Left lung (tissue), 10 donors: ENCODE results near the gene OR8D4. TPM values are rescaled to one million over a fixed set of nuclear protein-coding genes. Genes with fewer than 3 reads are reported as not detected.

Source experiments
- ATAC-seq: fragments of 200-7000 bp; cut with Tn5 transposase; one replicate; pipeline ENCODE4 v1.9.1; 2020; ENCODE audit warnings: moderate library complexity
- DNase-seq, 4 donors: peaks; one replicate each; pipeline ENCODE4 v3.0.0-alpha.2; 2013 to 2020
- H3K27ac ChIP-seq, 2 donors: fragments of 200-600 bp; sonication (generic) in 1 of 2; one replicate each; pipeline versions ENCODE4 v1.5.0 to v1.8.0; 2020 to 2021
- H3K27me3 ChIP-seq, 2 donors: fragments of 200-600 bp; sonication (generic) in 1 of 2; one replicate each; pipeline versions ENCODE4 v1.5.0 to v1.8.0; 2020 to 2021
- H3K36me3 ChIP-seq, 2 donors: fragments of 200-600 bp; sonication (generic) in 1 of 2; one replicate each; pipeline versions ENCODE4 v1.5.0 to v1.8.0; 2020 to 2021
- H3K4me1 ChIP-seq, 2 donors: fragments of 200-600 bp; one replicate each; pipeline ENCODE4 v1.8.0; 2021
- H3K4me3 ChIP-seq, 2 donors: fragments of 200-600 bp; sonication (generic) in 1 of 2; one replicate each; pipeline versions ENCODE4 v1.5.0 to v1.8.0; 2020 to 2021; ENCODE audit warnings: mild to moderate bottlenecking in 1 of 2
- H3K9me3 ChIP-seq, 2 donors: fragments of 200-600 bp; sonication (generic) in 1 of 2; one replicate each; pipeline versions ENCODE4 v1.5.0 to v1.8.0; 2020 to 2021
- intact Hi-C, 2 donors: fragments of 100-400 bp; cut with DNase I; formaldehyde crosslinking; loops; one replicate each; pipeline versions ENCODE4 v1.11.2 to v1.14.2; 2022
- polyA plus RNA-seq, 6 donors: library from polyadenylated mRNA; unstranded; fragments of 120-200 nt; gene quantifications; one replicate each; pipeline ENCODE4 v1.2.1, GENCODE V29; 2013; ENCODE audit not compliant: insufficient read length in 6 of 6
- total RNA-seq, 2 donors: library from RNA; stranded (reverse); fragmentation: NEBNext Ultra II Directional; extraction: Animal tissue kit (Norgen Biotek cat#: 25700); gene quantifications; one replicate each; pipeline ENCODE4 v1.2.1, GENCODE V29; 2021
- TF ChIP-seq, protein P1 (sequence below), 2 donors: fragments of 200-600 bp; sonication (generic) in 1 of 2; IDR thresholded peaks; one replicate each; pipeline versions ENCODE4 v1.5.0 to v1.8.0; 2021; ENCODE audit warnings: antibody characterized with exemption in 2 of 2
- donor health status: DM: no; HTN: yes; CAD: no.
- donor health status: DM: no; HTN: no; CAD: no.

Gene OR8D4
- total and polyA plus RNA-seq, 8 donors, result 0.06 to 0.07 TPM; not detected in 6

DNA sequence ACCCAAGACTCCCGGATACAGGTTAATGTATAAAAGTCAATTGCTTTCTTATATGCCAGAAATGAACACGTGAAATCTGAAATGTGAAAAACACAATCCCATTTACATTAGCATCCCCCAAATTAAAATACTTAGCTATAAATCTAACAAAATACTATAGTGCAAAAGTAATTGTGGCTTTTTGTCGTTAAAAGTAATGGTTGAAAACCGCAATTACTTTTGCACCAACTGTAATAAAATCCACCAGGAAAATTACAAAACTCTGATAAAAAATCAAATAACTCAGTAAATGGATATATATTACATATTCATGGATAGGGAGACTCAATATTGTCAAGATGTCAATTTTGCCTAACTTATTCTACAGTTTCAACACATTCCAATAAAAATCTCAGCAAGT lies 21.1 kb upstream of the OR8D4 start:
- intact Hi-C loops, result no loop called here
- H3K4me3 ChIP-seq, result no peak overlapping the region
- TF ChIP-seq, protein P1, sequence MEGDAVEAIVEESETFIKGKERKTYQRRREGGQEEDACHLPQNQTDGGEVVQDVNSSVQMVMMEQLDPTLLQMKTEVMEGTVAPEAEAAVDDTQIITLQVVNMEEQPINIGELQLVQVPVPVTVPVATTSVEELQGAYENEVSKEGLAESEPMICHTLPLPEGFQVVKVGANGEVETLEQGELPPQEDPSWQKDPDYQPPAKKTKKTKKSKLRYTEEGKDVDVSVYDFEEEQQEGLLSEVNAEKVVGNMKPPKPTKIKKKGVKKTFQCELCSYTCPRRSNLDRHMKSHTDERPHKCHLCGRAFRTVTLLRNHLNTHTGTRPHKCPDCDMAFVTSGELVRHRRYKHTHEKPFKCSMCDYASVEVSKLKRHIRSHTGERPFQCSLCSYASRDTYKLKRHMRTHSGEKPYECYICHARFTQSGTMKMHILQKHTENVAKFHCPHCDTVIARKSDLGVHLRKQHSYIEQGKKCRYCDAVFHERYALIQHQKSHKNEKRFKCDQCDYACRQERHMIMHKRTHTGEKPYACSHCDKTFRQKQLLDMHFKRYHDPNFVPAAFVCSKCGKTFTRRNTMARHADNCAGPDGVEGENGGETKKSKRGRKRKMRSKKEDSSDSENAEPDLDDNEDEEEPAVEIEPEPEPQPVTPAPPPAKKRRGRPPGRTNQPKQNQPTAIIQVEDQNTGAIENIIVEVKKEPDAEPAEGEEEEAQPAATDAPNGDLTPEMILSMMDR (IDR thresholded peaks at IDR 0.05), result no peak
- H3K9me3 ChIP-seq, result peaks cover 0 to 1% of the 10 kb centered on the region in 2 donors
- no peaks in the 10 kb centered on the region for H3K4me1 ChIP-seq
- no peaks in the 10 kb centered on the region for H3K36me3 ChIP-seq
- ATAC-seq, result no peak
- no peak for DNase-seq
- no peak overlapping the region for H3K27ac ChIP-seq
- H3K27me3 ChIP-seq, result no peaks in the 10 kb centered on the region

DNA sequence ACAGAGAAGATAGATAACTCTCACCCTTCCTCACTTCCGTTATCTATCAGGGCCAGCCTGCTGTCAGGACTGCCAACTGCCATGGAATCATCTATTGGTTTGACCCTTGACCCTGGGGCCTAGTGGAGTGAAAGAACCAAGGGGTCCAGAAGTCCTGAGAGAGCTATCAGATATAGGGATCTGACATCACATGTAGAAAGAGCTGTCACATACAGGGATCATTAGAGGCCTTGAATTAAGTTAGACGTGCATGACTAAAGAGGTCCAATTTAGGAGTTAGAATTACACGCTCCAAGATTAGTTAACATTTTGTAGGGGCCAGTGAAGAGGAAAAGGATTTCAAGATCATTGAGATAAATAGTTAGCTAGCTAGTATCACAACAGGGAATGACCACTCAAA lies 16.4 kb upstream of the OR8D4 start, which contains the start of gene TMEM225:
TMEM225 (minus strand) TSS at position 101 of the 400 bp plus-strand sequence. CDS start 245 bp downstream, outside the sequence.
- H3K9me3 ChIP-seq, result no peaks in the 10 kb centered on the region
- DNase-seq (no peak), ATAC-seq (no peak)
- H3K36me3 ChIP-seq, result no peaks in the 10 kb centered on the region
- no peaks in the 10 kb centered on the region for H3K4me1 ChIP-seq
- H3K27ac ChIP-seq, result no peak within 1 kb of the TSS
- no peaks in the 10 kb centered on the region for H3K27me3 ChIP-seq
- intact Hi-C loops, result no loop called here
- no peak within 1 kb of the TSS for H3K4me3 ChIP-seq
- TF ChIP-seq, protein P1 (IDR thresholded peaks at IDR 0.05), result no peak

DNA sequence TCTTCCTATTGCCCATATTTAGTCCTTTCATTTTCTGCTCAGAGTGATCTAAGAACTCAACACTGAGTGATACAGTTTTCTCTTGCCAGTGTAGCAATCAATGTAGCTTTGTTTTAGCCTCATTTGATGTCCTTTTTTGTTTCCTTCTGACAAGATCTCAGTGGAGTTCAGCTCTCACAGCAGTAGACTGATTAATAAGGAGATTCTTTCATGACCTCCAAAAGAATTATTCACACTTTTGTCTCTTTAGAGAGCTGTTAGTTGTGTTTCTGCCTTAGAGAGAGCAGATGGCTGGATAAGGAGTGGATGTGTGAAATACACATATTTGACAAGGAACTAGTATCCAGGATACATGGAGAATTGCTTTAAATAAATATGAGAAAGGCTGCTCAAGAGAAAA lies 9.9 kb upstream of the OR8D4 start:
- H3K27me3 ChIP-seq, result no peaks in the 10 kb centered on the region
- H3K4me3 ChIP-seq, result no peak overlapping the region
- no peaks in the 10 kb centered on the region for H3K9me3 ChIP-seq
- no peaks in the 10 kb centered on the region for H3K36me3 ChIP-seq
- H3K4me1 ChIP-seq, result no peaks in the 10 kb centered on the region
- intact Hi-C loops, result no loop called here
- DNase-seq (no peak), ATAC-seq (no peak)
- TF ChIP-seq, protein P1 (IDR thresholded peaks at IDR 0.05), result no peak
- H3K27ac ChIP-seq, result no peak overlapping the region

GRCh38 chr11:123899792-123900191 lies 2.2 kb upstream of the OR8D4 start:
- DNase-seq (peak in 1 of 4 donors; percentile 17), ATAC-seq (no peak)
- TF ChIP-seq, protein P1 (IDR thresholded peaks at IDR 0.05), result no peak
- H3K36me3 ChIP-seq, result no peaks in the 10 kb centered on the region
- intact Hi-C loops, result no loop called here
- H3K9me3 ChIP-seq, result no peaks in the 10 kb centered on the region
- H3K4me3 ChIP-seq, result no peak overlapping the region
- H3K27ac ChIP-seq, result no peak overlapping the region
- no peaks in the 10 kb centered on the region for H3K27me3 ChIP-seq
- no peaks in the 10 kb centered on the region for H3K4me1 ChIP-seq

DNA sequence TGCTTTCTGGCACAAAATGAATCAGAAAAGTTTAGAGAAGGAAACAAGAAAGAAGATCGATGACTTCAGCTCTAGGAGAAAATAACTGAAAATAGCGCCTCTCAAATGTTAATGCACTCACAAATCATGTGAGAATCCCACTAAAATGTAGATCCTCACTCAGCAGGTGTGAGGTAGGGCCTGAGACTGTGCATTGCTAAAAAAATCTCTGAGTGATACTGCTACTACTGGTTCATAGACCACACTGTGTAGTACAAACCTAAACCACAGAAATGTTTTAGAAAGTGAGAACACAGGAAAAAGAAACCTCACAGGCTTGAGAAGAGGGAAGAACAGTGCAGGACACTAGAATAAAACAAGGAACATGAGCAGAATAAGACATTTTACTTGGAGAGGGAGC lies 2.0 kb downstream of the OR8D4 start:
- Histone ChIP-seq H3K4me1 (no peaks in the 10 kb centered on the region), H3K27ac (no peak overlapping the region), H3K4me3 (no peak overlapping the region), H3K27me3 (no peaks in the 10 kb centered on the region), H3K9me3 (no peaks in the 10 kb centered on the region), H3K36me3 (no peaks in the 10 kb centered on the region)
- TF ChIP-seq, protein P1 (IDR thresholded peaks at IDR 0.05), result no peak
- no peak for ATAC-seq
- DNase-seq, result no peak
- intact Hi-C loops, result no loop called here
